Activated naive CD4-positive, alpha-beta T cell treated with anti-CD3 and anti-CD28 coated beads for 36 hours (primary cell): ENCODE data around the gene SYT9. TPM values are rescaled to one million over a fixed set of nuclear protein-coding genes. Genes with fewer than 3 reads are reported as not detected.

Experiments
- CTCF ChIA-PET: fragments of 350-600 bp; sonication (Branson Sonifier 250); formaldehyde crosslinking; loops from one replicate; lab custom pipeline; 2021; ENCODE audit warnings: antibody characterized with exemption; lab: Charles Lee
- DNase-seq: peaks from one replicate; pipeline ENCODE4 v3.0.0-alpha.2; 2020
- H3K27ac Mint-ChIP-seq: one replicate; pipeline ENCODE4 v1.8.0; 2021; ENCODE audit warnings: mild to moderate bottlenecking, mixed read lengths
- H3K27me3 Mint-ChIP-seq: one replicate; pipeline ENCODE4 v1.8.0; 2021; ENCODE audit warnings: low read depth, mixed read lengths
- H3K36me3 Mint-ChIP-seq: one replicate; pipeline ENCODE4 v1.8.0; 2021; ENCODE audit warnings: low read depth, mixed read lengths
- H3K4me1 Mint-ChIP-seq: one replicate; pipeline ENCODE4 v1.8.0; 2021; ENCODE audit warnings: low read depth, mixed read lengths
- H3K4me3 Mint-ChIP-seq: one replicate; pipeline ENCODE4 v1.8.0; 2021; ENCODE audit warnings: mild to moderate bottlenecking, moderate library complexity, mixed read lengths
- H3K9me3 Mint-ChIP-seq: one replicate; pipeline ENCODE4 v1.8.0; 2021; ENCODE audit warnings: mixed read lengths
- intact Hi-C: fragments of 100-400 bp; cut with micrococcal nuclease; formaldehyde crosslinking; loops from one replicate; pipeline ENCODE4 v1.15.1; 2023
- total RNA-seq, 2 experiments: library from RNA; stranded (reverse); gene quantifications; one replicate each; pipeline ENCODE4 v1.2.3, GENCODE V29; 2021

The SYT9 gene
- total RNA-seq, 2 experiments from 2014 or later = not detected

DNA sequence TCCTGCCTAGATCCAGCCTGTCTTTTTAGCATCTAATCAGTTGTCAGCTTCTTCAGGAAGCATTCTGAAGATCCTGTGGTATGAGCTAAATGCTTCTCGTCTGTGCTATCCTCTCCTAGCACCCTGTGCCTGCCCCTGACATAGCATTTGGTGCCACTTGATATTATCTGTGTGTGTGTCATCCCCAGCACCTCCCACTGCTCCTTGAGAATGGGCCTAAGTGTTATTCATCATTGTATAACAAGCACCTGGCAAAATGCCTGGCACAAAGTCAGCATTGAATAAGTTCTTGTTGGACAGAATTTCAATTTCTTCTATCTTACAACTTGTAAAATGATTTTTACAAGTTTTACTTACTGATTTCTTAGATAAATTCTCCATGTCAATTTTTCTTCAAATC is 205.5 kb downstream of the SYT9 start:
- Mint-ChIP-seq H3K4me1 (peaks cover 1% of the 10 kb centered on the region), H3K27ac (no peak overlapping the region), H3K9me3 (no peaks in the 10 kb centered on the region), H3K4me3 (no peak overlapping the region), H3K27me3 (no peaks in the 10 kb centered on the region), H3K36me3 (no peaks in the 10 kb centered on the region)
- CTCF ChIA-PET = no interaction called here
- DNase-seq = no peak
- intact Hi-C loops = no loop called here

DNA sequence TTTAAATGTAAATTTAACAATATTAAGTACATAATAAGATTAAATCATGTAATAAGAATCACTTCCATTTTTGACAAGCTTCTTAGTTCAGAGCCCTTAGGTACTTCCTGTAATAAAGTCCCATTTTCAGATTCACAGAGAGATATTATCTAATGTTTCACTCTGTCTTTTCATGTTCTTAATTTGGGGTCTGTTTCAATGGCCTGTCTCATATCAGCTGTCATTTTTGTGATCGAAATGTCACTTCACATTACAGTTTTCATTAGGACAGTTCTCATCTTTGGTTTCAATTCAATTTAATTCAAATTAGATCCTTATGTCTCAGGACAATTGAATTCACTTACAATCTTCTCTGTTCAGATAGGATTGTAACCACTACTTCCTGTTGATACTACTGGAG is 211.0 kb downstream of the SYT9 start:
- H3K4me3 Mint-ChIP-seq = no peak overlapping the region
- CTCF ChIA-PET = interaction anchor here (0.6 to 0.7 kb wide), 3 partner anchors 24 to 429 kb away, joined by 3 to 4 read pairs (median 4); no protein-coding TSS in a partner anchor
- H3K36me3 Mint-ChIP-seq = no peaks in the 10 kb centered on the region
- H3K27me3 Mint-ChIP-seq = no peaks in the 10 kb centered on the region
- intact Hi-C loops = no loop called here
- H3K4me1 Mint-ChIP-seq = peaks cover 12% of the 10 kb centered on the region
- no peak for DNase-seq
- no peaks in the 10 kb centered on the region for H3K9me3 Mint-ChIP-seq
- H3K27ac Mint-ChIP-seq = no peak overlapping the region

DNA sequence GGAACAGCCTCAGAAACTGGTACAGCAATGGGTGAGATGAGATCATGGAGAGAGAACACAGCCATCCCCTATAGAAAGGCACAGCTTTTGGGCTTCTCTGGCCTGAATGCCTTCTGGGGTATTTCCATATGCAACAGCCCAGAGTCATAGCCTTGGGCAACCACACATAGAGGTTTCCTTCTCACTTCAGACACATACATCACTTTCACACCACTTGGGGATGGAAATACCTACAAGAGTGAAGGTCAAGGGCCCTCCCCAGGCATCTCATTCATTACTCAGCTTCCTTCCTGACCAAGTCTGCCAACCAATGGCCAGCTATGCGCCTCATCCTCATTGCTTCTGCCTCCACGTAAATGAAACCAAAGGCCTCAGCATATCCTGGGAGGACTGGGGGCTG is 215.9 kb downstream of the SYT9 start:
- Mint-ChIP-seq H3K27me3 (no peaks in the 10 kb centered on the region), H3K4me3 (no peak overlapping the region), H3K4me1 (peaks cover 7% of the 10 kb centered on the region), H3K9me3 (no peaks in the 10 kb centered on the region), H3K27ac (no peak overlapping the region), H3K36me3 (no peaks in the 10 kb centered on the region)
- intact Hi-C loops = no loop called here
- peak; percentile 20 for DNase-seq
- CTCF ChIA-PET = no interaction called here

DNA sequence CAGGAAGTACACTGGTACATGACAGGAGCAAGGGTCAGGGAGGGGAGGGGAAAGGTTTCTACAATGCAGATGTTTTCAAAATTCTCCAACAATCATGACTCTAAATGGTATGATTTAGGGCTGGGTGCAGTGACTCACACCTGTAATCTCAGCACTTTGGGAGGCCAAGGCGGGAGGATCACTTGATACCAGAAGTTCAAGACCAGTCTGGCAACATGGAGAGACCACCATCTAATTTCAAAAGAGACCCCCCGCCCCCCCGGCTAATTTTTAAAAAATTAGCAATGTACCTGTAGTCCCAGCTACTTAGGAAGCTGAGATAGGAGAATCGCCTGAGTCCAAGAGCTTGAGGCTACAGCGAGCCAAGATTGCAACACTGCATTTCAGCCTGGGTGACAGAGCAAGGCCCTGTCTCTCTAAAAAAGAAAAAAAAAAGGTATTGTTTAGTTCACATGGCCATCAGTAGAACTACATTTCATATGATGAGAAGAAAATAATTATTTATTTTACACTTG is 217.7 kb downstream of the SYT9 start:
- intact Hi-C loops = no loop called here
- no peaks in the 10 kb centered on the region for H3K36me3 Mint-ChIP-seq
- H3K27ac Mint-ChIP-seq = no peak overlapping the region
- H3K9me3 Mint-ChIP-seq = no peaks in the 10 kb centered on the region
- no peaks in the 10 kb centered on the region for H3K27me3 Mint-ChIP-seq
- no peak overlapping the region for H3K4me3 Mint-ChIP-seq
- CTCF ChIA-PET = no interaction called here
- DNase-seq = no peak
- H3K4me1 Mint-ChIP-seq = no peaks in the 10 kb centered on the region

DNA sequence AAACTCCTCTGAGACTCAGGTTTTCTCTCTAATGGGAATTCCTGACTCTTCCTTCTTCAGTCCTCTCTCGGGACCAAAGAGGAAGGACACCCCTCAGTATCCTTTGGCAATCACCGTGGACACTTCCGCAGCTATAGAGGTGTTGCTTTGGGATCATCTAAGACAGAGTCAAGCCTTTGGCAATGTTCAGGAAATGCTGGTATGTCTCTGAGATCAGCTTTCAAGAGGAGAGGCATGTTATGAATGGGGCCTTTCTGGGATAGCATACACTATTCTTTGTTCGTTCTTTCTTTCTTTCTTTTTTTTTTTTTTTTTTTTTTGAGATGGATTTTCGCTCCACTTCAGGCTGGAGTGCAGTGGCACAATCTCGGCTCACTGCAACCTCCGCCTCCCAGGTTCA is 219.4 kb downstream of the SYT9 start:
- intact Hi-C loops = no loop called here
- no peak for DNase-seq
- Mint-ChIP-seq H3K9me3 (no peaks in the 10 kb centered on the region), H3K4me1 (no peaks in the 10 kb centered on the region), H3K27ac (no peak overlapping the region), H3K27me3 (no peaks in the 10 kb centered on the region), H3K36me3 (no peaks in the 10 kb centered on the region), H3K4me3 (no peak overlapping the region)
- CTCF ChIA-PET = interaction anchor here (0.7 kb wide), 1 partner anchor 10 kb away, joined by 4 read pairs; no protein-coding TSS in a partner anchor

DNA sequence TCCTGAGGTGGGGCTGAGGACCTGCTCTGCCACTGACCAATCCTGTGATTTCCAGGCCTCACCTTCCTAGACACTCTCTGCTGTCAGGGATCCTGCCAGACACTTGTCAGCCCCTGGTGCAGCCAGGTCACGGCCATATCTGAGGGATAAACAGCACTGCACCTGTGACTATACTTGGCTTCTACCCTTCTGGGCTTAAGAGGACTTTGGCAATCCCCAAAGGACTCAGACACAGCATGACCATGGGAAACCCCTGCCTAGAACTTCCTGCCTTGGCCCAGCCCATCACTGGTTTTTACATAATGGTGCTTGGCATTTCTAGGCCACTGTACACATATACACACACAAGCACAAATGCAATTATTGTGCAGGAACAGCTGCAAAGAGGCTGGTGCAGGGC is 222.0 kb downstream of the SYT9 start:
- peak; percentile 5 for DNase-seq
- H3K27ac Mint-ChIP-seq = no peak overlapping the region
- H3K9me3 Mint-ChIP-seq = no peaks in the 10 kb centered on the region
- no peaks in the 10 kb centered on the region for H3K36me3 Mint-ChIP-seq
- CTCF ChIA-PET = no interaction called here
- H3K4me1 Mint-ChIP-seq = no peaks in the 10 kb centered on the region
- intact Hi-C loops = no loop called here
- no peak overlapping the region for H3K4me3 Mint-ChIP-seq
- no peaks in the 10 kb centered on the region for H3K27me3 Mint-ChIP-seq

DNA sequence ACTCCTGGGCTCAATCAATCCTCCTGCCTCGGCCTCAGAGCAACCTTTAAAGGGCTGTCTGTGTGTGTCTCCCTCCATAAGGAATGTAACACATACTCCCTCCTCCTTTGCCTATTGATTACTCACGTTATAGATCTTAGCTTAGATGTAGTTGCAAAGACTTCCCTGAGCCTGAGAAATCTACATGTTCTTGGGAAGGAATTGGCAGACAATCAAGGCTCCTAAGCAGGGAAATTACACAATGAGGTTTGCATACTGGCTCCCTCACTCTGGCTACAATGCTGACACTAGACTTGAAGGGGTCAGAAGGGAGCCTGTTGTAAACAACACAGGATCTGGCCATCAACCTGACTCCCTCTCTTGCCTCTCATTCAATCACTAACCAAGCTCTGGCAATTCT is 228.4 kb downstream of the SYT9 start:
- Mint-ChIP-seq H3K27me3 (no peaks in the 10 kb centered on the region), H3K27ac (no peak overlapping the region), H3K4me1 (no peaks in the 10 kb centered on the region), H3K36me3 (no peaks in the 10 kb centered on the region), H3K4me3 (no peak overlapping the region), H3K9me3 (no peaks in the 10 kb centered on the region)
- intact Hi-C loops = no loop called here
- CTCF ChIA-PET = no interaction called here
- no peak for DNase-seq

DNA sequence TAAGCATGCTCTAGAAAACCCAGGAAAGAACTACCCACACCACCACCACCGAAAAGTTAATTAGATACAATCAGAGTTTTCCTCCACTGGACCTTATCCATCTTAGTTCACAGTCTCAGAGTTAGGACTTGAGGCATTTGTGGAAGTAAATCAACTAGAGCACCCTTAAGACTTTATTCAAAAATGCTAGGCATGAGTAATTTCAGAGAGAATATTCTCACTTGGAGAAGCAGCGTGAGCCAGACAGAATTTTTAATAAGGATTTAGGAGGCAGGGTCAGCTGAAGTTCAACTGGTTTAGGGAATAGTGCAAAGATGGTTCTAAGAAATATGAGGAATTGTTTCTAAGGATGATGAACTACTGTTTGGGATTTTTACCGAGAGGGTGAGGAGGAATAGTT is 232.4 kb downstream of the SYT9 start:
- H3K4me3 Mint-ChIP-seq = no peak overlapping the region
- intact Hi-C loops = no loop called here
- CTCF ChIA-PET = no interaction called here
- H3K27me3 Mint-ChIP-seq = no peaks in the 10 kb centered on the region
- H3K9me3 Mint-ChIP-seq = no peaks in the 10 kb centered on the region
- no peaks in the 10 kb centered on the region for H3K4me1 Mint-ChIP-seq
- no peak for DNase-seq
- no peak overlapping the region for H3K27ac Mint-ChIP-seq
- H3K36me3 Mint-ChIP-seq = no peaks in the 10 kb centered on the region

DNA sequence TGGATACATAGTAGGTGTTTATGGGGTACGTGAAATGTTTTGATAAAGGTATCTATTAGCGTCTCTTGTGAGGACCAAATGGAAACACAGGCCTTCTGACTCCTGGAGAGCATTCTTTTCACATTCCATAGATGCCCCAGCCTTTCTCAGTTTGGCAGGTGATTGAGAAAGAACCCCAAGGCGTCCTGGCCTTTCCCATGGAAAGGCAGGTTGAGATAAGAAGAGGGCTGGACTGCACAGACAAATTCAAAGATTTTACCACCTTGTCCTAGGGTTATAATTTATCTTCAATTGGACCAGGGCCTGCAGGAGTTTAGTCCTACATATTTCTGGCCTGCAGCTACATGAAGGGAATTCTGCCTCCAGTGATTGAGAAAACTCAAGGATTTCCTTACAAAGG is 232.9 kb downstream of the SYT9 start:
- CTCF ChIA-PET = no interaction called here
- Mint-ChIP-seq H3K27me3 (no peaks in the 10 kb centered on the region), H3K27ac (no peak overlapping the region), H3K4me1 (no peaks in the 10 kb centered on the region), H3K4me3 (no peak overlapping the region), H3K9me3 (no peaks in the 10 kb centered on the region), H3K36me3 (no peaks in the 10 kb centered on the region)
- DNase-seq = no peak
- intact Hi-C loops = no loop called here

DNA sequence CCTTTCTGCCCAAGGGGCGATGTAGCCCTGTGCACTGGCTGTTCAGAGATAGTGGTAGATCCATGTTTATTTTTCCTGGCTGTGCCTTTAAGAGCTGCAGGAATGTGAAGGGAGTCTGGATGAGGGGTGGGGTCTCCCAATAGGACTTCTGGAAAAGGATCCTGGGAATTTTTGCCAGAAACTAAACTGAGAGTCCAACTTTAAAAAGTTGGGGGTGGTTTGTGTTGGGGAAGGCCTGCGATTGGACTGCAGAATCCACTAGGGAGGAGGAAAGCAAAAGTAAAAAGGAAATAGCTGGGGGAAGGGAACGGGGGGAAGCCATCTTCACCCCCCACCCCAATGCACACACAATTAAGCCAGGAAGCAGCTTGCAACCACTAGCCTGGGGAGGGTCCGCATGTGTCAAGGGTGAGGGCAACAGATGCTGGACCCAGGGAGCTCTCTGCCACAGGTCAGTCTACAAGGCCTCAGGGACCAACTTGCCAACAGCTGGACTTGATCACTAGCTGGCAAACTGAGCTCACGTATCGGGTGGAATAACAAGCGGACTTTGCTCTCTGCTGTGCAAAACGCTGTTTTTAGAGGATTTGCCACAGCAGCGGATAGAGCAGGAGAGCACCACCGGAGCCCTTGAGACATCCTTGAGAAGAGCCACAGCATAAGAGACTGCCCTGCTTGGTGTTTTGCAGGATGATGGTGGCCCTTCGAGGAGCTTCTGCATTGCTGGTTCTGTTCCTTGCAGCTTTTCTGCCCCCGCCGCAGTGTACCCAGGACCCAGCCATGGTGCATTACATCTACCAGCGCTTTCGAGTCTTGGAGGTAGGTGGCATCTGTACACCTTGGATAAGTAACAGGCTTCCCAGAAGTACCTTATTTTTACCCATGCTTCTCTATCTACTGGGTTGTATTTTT is 233.7 kb downstream of the SYT9 start, which contains the start of gene OLFML1:
OLFML1 (plus strand) TSS at position 321 of the 912 bp plus-strand sequence; CDS start at position 691, 370 bp downstream.
- DNase-seq = no peak
- H3K27me3 Mint-ChIP-seq = no peaks in the 10 kb centered on the region
- no peaks in the 10 kb centered on the region for H3K36me3 Mint-ChIP-seq
- H3K4me1 Mint-ChIP-seq = no peaks in the 10 kb centered on the region
- CTCF ChIA-PET = interaction anchor here (1.1 kb wide), 1 partner anchor 20 kb away, joined by 3 read pairs; no protein-coding TSS in a partner anchor
- no peak within 1 kb of the TSS for H3K27ac Mint-ChIP-seq
- intact Hi-C loops = no loop called here
- H3K4me3 Mint-ChIP-seq = no peak within 1 kb of the TSS
- no peaks in the 10 kb centered on the region for H3K9me3 Mint-ChIP-seq

DNA sequence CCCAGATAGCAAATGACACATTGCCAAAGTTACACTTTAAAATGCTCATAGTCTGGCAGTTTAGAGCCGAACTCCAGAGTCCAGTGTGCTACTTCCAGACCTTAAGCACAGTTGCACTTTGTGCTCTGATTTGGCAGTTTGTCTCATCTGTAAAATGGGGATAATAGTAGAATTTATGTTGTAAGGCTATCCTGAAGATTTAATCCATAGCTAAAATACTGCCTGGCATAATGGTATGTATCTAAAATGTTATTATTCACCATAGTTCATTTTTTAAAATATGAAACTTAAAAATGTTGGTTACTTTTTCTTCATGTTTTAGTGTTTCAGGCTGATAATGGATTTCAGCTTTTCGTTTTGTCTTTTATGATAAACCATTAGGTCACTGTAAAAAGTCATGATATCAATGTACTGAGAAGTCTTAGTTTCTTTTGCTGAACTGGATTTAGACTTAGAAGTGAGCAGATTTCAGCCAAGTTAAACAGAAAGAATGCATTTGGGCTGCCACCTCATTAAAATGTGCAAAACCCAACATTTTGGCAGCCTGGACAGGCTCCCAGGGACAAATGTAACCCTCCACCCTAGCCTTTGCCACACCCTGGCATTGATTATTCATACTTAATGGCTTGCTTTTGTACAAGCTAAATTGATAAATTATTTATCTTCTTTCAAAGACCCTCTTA is 234.5 kb downstream of the SYT9 start:
- CTCF ChIA-PET = interaction anchor here (1.1 kb wide), 1 partner anchor 20 kb away, joined by 3 read pairs; no protein-coding TSS in a partner anchor
- Mint-ChIP-seq H3K4me1 (no peaks in the 10 kb centered on the region), H3K36me3 (no peaks in the 10 kb centered on the region), H3K9me3 (no peaks in the 10 kb centered on the region), H3K4me3 (no peak overlapping the region), H3K27me3 (no peaks in the 10 kb centered on the region), H3K27ac (no peak overlapping the region)
- intact Hi-C loops = no loop called here
- DNase-seq = no peak

DNA sequence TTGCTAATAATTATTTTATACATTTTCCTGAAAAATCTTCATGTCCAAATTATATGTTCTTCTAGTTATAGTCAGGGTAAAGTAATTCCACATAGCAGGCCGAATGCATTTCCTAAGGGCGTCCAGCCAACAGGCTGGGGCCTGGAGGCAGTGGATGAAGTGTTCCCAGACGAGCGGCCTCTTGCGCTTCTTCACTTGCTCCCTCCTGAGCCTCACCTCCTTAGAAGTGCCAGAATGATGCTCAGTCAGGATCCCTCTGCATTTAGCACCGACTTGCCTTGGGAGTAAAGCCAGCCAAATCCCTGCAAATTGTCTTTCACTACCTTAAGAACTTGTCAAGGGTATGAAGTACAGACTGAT is 235.1 kb downstream of the SYT9 start:
- no peaks in the 10 kb centered on the region for H3K27me3 Mint-ChIP-seq
- no peak overlapping the region for H3K27ac Mint-ChIP-seq
- H3K4me1 Mint-ChIP-seq = no peaks in the 10 kb centered on the region
- H3K9me3 Mint-ChIP-seq = no peaks in the 10 kb centered on the region
- CTCF ChIA-PET = interaction anchor here (1.1 kb wide), 1 partner anchor 19 kb away, joined by 3 read pairs; no protein-coding TSS in a partner anchor
- no peak for DNase-seq
- H3K4me3 Mint-ChIP-seq = no peak overlapping the region
- H3K36me3 Mint-ChIP-seq = no peaks in the 10 kb centered on the region
- intact Hi-C loops = no loop called here
